Karpas-422 (cell line): ENCODE data around the gene ANKRD37. TPM values are rescaled to one million over a fixed set of nuclear protein-coding genes. Genes with fewer than 3 reads are reported as not detected.
A peak's percentile ranks its signal among the peaks of the same experiment; 100 is the strongest.

ENCODE experiments used
- DNase-seq: peaks from one replicate; pipeline ENCODE4 v3.0.0-alpha.2; 2015
- H2AFZ ChIP-seq: fragments of 200-600 bp; sonication (generic); 2 replicates; pipeline ENCODE4 v1.6.1; 2014; ENCODE audit warnings: antibody characterized with exemption, low read length, mixed read lengths
- H3K27ac ChIP-seq: fragments of 200-600 bp; sonication (generic); 2 replicates; pipeline ENCODE4 v1.5.1; 2014; ENCODE audit warnings: mild to moderate bottlenecking, low read length, moderate library complexity
- H3K27me3 ChIP-seq: fragments of 200-600 bp; sonication (generic); 2 replicates; pipeline ENCODE4 v1.6.1; 2014; ENCODE audit warnings: low read length, mixed read lengths
- H3K36me3 ChIP-seq: fragments of 200-600 bp; sonication (generic); 2 replicates; pipeline ENCODE4 v1.6.1; 2014; ENCODE audit warnings: low read length, mixed read lengths; ENCODE audit not compliant: insufficient read depth
- H3K4me1 ChIP-seq: fragments of 200-600 bp; sonication (generic); 2 replicates; pipeline ENCODE4 v1.6.1; 2014; ENCODE audit warnings: mild to moderate bottlenecking, low read length, mixed read lengths
- H3K4me2 ChIP-seq: fragments of 200-600 bp; sonication (generic); 2 replicates; pipeline ENCODE4 v1.6.1; 2014; ENCODE audit warnings: low read length, low read depth, mild to moderate bottlenecking; ENCODE audit not compliant: poor library complexity, severe bottlenecking
- H3K4me3 ChIP-seq: fragments of 200-600 bp; sonication (generic); 2 replicates; pipeline ENCODE4 v1.5.1; 2014; ENCODE audit warnings: mild to moderate bottlenecking, antibody characterized with exemption, low read length, mixed read lengths
- H3K79me2 ChIP-seq: fragments of 200-600 bp; sonication (generic); 2 replicates; pipeline ENCODE4 v1.6.1; 2014; ENCODE audit warnings: mild to moderate bottlenecking, low read length, mixed read lengths
- H3K9ac ChIP-seq: fragments of 200-600 bp; sonication (generic); 2 replicates; pipeline ENCODE4 v1.6.0; 2014; ENCODE audit warnings: low read length
- H3K9me2 ChIP-seq: fragments of 200-600 bp; sonication (generic), shearing (Covaris generic); replicated peaks from 2 replicates; pipeline ENCODE4 v1.6.0; 2014; ENCODE audit warnings: mild to moderate bottlenecking, low read length, moderate library complexity; ENCODE audit not compliant: insufficient read depth
- H3K9me3 ChIP-seq: fragments of 300-700, 200-600 bp; sonication (generic); 2 replicates; pipeline ENCODE4 v1.6.1; 2014; ENCODE audit warnings: low read length, mixed read lengths
- H4K20me1 ChIP-seq: fragments of 200-600 bp; sonication (generic); 2 replicates; pipeline ENCODE4 v1.6.1; 2014; ENCODE audit warnings: mild to moderate bottlenecking, antibody characterized with exemption, low read length, low read depth; ENCODE audit not compliant: insufficient read depth
- total RNA-seq: library from RNA; depleted of rRNA; stranded (reverse); fragments of >200 nt; shearing (Covaris generic); gene quantifications from 2 replicates; pipeline ENCODE4 v1.2.3, GENCODE V29; 2014; ENCODE audit warnings: low replicate concordance

The ANKRD37 gene
- total RNA-seq, 1 experiment from 2014 or later, result 26.6 TPM

GRCh38 chr4:185383451-185383850 is 13.2 kb upstream of the ANKRD37 start:
- Histone ChIP-seq H2AFZ (no peak overlapping the region), H3K4me3 (no peak overlapping the region), H3K36me3 (peaks cover 4% of the 10 kb centered on the region), H3K27ac (no peak overlapping the region), H3K9ac (no peak overlapping the region), H3K4me2 (no peak overlapping the region), H4K20me1 (no peaks in the 10 kb centered on the region), H3K79me2 (no peaks in the 10 kb centered on the region), H3K4me1 (no peaks in the 10 kb centered on the region), H3K9me2 (no peaks in the 10 kb centered on the region), H3K27me3 (no peaks in the 10 kb centered on the region), H3K9me3 (no peaks in the 10 kb centered on the region)
- no peak for DNase-seq

DNA sequence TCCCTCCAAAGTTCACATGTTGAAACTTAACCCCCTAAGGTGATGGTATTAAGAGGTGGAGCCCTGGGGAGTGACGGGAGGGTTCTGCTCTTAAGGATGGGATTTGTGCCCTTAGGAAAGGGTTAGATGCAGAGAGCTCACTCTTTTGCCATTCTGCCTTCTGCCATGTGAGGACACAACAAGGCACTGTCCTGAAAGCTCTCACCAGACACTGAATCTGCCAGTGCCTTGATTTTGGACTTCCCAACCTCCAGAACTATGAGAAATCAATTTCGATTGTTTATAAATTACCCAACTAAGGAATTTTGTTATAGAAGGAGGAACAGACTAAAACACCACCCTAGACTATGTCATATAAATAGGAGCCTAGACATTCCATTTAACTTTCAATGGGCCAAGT is 12.6 kb upstream of the ANKRD37 start:
- Histone ChIP-seq H3K9me3 (no peaks in the 10 kb centered on the region), H3K9ac (no peak overlapping the region), H3K27ac (no peak overlapping the region)

GRCh38 chr4:185384930-185385331 is 11.7 kb upstream of the ANKRD37 start:
- Histone ChIP-seq H3K9me3 (no peaks in the 10 kb centered on the region), H3K9me2 (no peaks in the 10 kb centered on the region), H3K27me3 (no peaks in the 10 kb centered on the region), H3K4me2 (no peak overlapping the region), H3K4me3 (no peak overlapping the region), H3K9ac (no peak overlapping the region), H3K36me3 (peaks cover 4% of the 10 kb centered on the region), H3K27ac (no peak overlapping the region), H3K4me1 (no peaks in the 10 kb centered on the region), H2AFZ (no peak overlapping the region), H3K79me2 (no peaks in the 10 kb centered on the region), H4K20me1 (no peaks in the 10 kb centered on the region)
- DNase-seq, result no peak

More for the DNA sequence above, 12.6 kb upstream of the ANKRD37 start:
- H3K4me3 ChIP-seq, result no peak overlapping the region
- H4K20me1 ChIP-seq, result no peaks in the 10 kb centered on the region
- DNase-seq, result no peak
- H3K79me2 ChIP-seq, result no peaks in the 10 kb centered on the region
- H3K4me2 ChIP-seq, result no peak overlapping the region
- H3K36me3 ChIP-seq, result peaks cover 4% of the 10 kb centered on the region
- no peaks in the 10 kb centered on the region for H3K4me1 ChIP-seq
- no peak overlapping the region for H2AFZ ChIP-seq
- H3K9me2 ChIP-seq, result no peaks in the 10 kb centered on the region
- H3K27me3 ChIP-seq, result no peaks in the 10 kb centered on the region

GRCh38 chr4:185387957-185388356 is 8.7 kb upstream of the ANKRD37 start:
- H3K9ac ChIP-seq, result no peak overlapping the region
- H3K4me2 ChIP-seq, result no peak overlapping the region
- H3K36me3 ChIP-seq, result no peaks in the 10 kb centered on the region
- peaks cover 14% of the 10 kb centered on the region for H3K4me1 ChIP-seq
- H3K9me2 ChIP-seq, result no peaks in the 10 kb centered on the region
- no peak overlapping the region for H3K27ac ChIP-seq
- H3K9me3 ChIP-seq, result no peaks in the 10 kb centered on the region
- no peak overlapping the region for H2AFZ ChIP-seq
- H3K4me3 ChIP-seq, result no peak overlapping the region
- H3K27me3 ChIP-seq, result no peaks in the 10 kb centered on the region
- no peaks in the 10 kb centered on the region for H3K79me2 ChIP-seq
- DNase-seq, result no peak
- no peaks in the 10 kb centered on the region for H4K20me1 ChIP-seq

DNA sequence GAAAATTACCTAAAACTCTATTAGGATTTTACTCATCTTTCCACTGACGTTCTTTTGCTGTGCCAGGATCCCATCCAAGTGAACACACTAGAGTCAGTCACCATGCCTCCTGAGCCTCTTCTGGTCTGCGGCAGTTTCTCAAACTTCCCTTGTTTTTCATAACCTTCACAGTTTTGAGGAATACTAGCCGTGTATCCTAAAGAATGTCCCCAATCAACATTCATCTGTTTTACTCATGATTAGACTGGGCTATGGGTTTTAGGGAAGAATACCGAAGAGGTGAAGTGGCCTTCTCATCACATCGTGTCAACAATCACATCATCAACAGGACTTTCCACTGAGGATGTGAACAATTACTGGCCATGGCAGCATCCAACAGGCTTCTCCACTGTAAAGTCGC is 5.7 kb upstream of the ANKRD37 start:
- H3K27me3 ChIP-seq, result no peaks in the 10 kb centered on the region
- peaks cover 40% of the 10 kb centered on the region for H3K4me1 ChIP-seq

DNA sequence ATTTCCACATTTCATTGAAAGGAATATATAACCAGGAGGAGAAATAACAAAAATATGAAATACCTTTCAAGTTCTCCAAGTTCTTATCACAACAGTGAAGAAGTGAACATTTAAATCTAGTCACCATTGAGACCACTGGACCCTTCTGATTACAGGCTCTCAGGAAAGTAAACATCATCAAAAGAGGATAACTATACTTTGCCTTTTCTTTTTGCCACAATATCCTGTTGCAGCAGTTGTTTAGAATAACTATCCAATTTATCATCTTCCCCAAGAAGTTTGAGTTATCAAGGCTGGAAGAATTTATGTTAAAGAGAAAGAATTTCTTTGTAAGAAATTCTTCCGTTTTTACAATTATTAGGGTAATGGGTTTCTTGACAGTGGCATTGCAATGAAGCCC is 4.5 kb upstream of the ANKRD37 start:
- H3K4me3 ChIP-seq, result no peak overlapping the region
- peaks cover 44% of the 10 kb centered on the region for H3K4me1 ChIP-seq
- H3K9ac ChIP-seq, result no peak overlapping the region
- H4K20me1 ChIP-seq, result no peaks in the 10 kb centered on the region
- H3K27me3 ChIP-seq, result no peaks in the 10 kb centered on the region
- no peaks in the 10 kb centered on the region for H3K9me3 ChIP-seq
- no peak for DNase-seq
- H3K27ac ChIP-seq, result peak overlapping the region; percentile 45
- peak overlapping the region; percentile 29 for H3K4me2 ChIP-seq
- H2AFZ ChIP-seq, result no peak overlapping the region
- no peaks in the 10 kb centered on the region; the same call in 1 of the 2 replicates for H3K79me2 ChIP-seq
- H3K36me3 ChIP-seq, result no peaks in the 10 kb centered on the region
- H3K9me2 ChIP-seq, result no peaks in the 10 kb centered on the region

More for the DNA sequence above, 5.7 kb upstream of the ANKRD37 start:
- Histone ChIP-seq H3K27ac (no peak overlapping the region), H3K36me3 (no peaks in the 10 kb centered on the region), H3K9me2 (no peaks in the 10 kb centered on the region), H3K9me3 (no peaks in the 10 kb centered on the region), H3K4me3 (no peak overlapping the region), H3K79me2 (no peaks in the 10 kb centered on the region), H3K9ac (no peak overlapping the region), H3K4me2 (no peak overlapping the region), H2AFZ (no peak overlapping the region), H4K20me1 (no peaks in the 10 kb centered on the region)
- DNase-seq, result no peak

DNA sequence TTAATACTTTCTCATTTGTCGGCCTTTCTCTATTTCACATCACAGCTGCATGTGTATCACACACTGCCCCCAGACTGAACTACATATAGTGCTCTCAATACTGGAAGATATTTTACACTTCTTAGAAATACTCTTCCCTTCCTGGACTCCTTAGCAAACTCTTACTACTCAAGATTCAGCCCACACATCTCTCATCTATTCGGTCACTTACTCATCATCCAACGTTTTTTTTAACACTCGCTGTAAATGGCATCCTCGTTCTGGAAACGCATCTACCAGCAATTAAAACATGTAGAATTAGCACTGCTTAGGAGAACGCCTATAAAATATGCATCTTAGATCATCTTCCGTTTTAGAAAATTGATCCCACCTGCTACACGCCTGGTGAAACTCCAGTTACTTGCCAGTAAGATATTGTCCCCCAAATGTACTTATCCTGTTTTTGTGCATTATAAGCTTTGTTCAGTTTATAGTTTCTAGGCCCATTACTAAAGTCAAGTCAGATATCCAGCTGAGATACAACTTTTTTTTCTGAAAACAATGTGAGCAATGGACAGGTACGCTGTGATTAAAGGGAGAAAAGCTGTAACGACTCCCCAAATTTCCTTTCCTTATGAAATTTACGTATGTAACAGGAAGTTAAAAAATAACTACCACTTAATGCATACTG is 1.9 kb upstream of the ANKRD37 start:
- peak overlapping the region; percentile 76 for H3K9ac ChIP-seq

DNA sequence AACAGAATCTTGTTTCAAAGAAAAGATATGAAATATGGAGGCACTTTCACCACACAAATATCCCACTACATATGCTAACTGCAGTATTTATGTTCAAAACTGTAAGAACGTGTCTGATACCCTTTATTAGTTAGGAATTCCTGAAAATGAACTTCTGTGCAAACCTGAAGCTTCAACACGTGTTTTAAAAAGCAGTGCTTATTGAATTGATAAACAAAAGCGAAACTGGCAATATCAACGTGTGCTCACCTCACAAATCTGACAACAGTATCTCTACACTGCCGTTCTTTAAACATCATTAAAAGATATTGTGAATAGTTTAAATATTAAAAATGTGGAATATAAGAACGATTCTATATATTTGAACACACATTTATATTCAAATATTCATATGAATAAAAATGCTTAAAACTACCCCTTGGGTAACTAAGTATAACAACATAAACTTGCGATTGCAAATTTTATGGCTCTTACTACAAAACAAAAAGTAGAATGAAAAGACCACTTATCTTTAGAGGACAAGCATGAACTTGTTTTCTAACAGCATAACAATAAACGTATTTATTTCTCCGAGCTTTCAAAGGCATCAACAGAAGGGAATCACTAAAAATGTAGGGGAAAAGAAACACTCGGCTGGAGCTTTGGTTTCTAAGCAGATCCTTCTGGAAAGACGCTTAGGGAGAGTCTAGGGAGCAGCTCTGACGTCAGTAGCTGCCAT is 1.2 kb upstream of the ANKRD37 start, which contains the start of gene LRP2BP:
Gene LRP2BP (minus strand): TSS at position 687 of the 718 bp plus-strand sequence. CDS start 17,738 bp downstream, outside the sequence.
- Histone ChIP-seq H3K4me2 (peak within 1 kb of the TSS; percentile 92), H3K4me3 (peak within 1 kb of the TSS; percentile 74)
- peak; percentile 56 for DNase-seq

More for the DNA sequence above, 1.9 kb upstream of the ANKRD37 start:
- Histone ChIP-seq H3K9me2 (no peaks in the 10 kb centered on the region), H3K36me3 (peaks cover 2% of the 10 kb centered on the region; the same call in 1 of the 2 replicates), H4K20me1 (no peaks in the 10 kb centered on the region), H3K27ac (peak overlapping the region; percentile 85), H3K4me3 (peak overlapping the region; percentile 72), H2AFZ (0 out of 2 replicates have a peak overlapping the region, but pooled peaks have one; percentile 40), H3K27me3 (no peaks in the 10 kb centered on the region), H3K4me1 (peaks cover 57% of the 10 kb centered on the region), H3K79me2 (no peaks in the 10 kb centered on the region; the same call in 1 of the 2 replicates), H3K9me3 (no peaks in the 10 kb centered on the region), H3K4me2 (peak overlapping the region; percentile 92)
- peak; percentile 49 for DNase-seq

More for the DNA sequence above, 1.2 kb upstream of the ANKRD37 start, which contains the start of gene LRP2BP:
- H2AFZ ChIP-seq, result peak within 1 kb of the TSS; percentile 40; the same call in 1 of the 2 replicates
- H3K27me3 ChIP-seq, result no peaks in the 10 kb centered on the region
- H3K9me3 ChIP-seq, result no peaks in the 10 kb centered on the region
- H3K9me2 ChIP-seq, result no peaks in the 10 kb centered on the region
- H3K9ac ChIP-seq, result peak within 1 kb of the TSS; percentile 76
- peak within 1 kb of the TSS; percentile 85 for H3K27ac ChIP-seq
- H3K4me1 ChIP-seq, result peaks cover 57% of the 10 kb centered on the region
- peaks cover 5% of the 10 kb centered on the region; the same call in 1 of the 2 replicates for H3K36me3 ChIP-seq
- H3K79me2 ChIP-seq, result no peaks in the 10 kb centered on the region; the same call in 1 of the 2 replicates
- no peaks in the 10 kb centered on the region for H4K20me1 ChIP-seq
